GM12878 (cell line): ENCODE data around the gene SYTL4. TPM values are rescaled to one million over a fixed set of nuclear protein-coding genes. Genes with fewer than 3 reads are reported as not detected.
A peak's percentile ranks its signal among the peaks of the same experiment; 100 is the strongest.

Experiments used
- E4F1 ChIP-seq: fragments of 450-650 bp; IDR thresholded peaks from 2 replicates; pipeline ENCODE4 v1.6.1; 2018; ENCODE audit warnings: borderline replicate concordance, mild to moderate bottlenecking; ENCODE audit not compliant: partially characterized antibody
- FOS ChIP-seq: IDR thresholded peaks from 3 replicates; pipeline ENCODE4 v1.6.1; 2011; ENCODE audit warnings: borderline replicate concordance; ENCODE audit not compliant: insufficient read length; ENCODE audit errors: extremely low read depth
- NBN ChIP-seq: fragments of 450-650 bp; IDR thresholded peaks from 2 replicates; pipeline ENCODE4 v1.6.1; 2016
- PBX3 ChIP-seq: IDR thresholded peaks from 2 replicates; pipeline ENCODE4 v1.6.1; 2011; ENCODE audit warnings: mild to moderate bottlenecking, low read depth, low read length, moderate library complexity; ENCODE audit not compliant: insufficient replicate concordance
- PKNOX1 ChIP-seq: fragments of 450-650 bp; IDR thresholded peaks from 2 replicates; pipeline ENCODE4 v1.6.1; 2016; ENCODE audit warnings: mild to moderate bottlenecking
- RCOR1 ChIP-seq: conservative IDR thresholded peaks from 2 replicates; pipeline ENCODE4 v1.6.1; 2012; ENCODE audit warnings: low read depth, low read length, improper control_type of control experiment
- SP1 ChIP-seq: IDR thresholded peaks from one replicate; pipeline ENCODE4 v1.6.1; 2011; ENCODE audit warnings: low read depth, low read length
- USF2 ChIP-seq: IDR thresholded peaks from 2 replicates; pipeline ENCODE4 v1.6.1; 2011; ENCODE audit warnings: low read depth, low read length, improper control_type of control experiment, borderline replicate concordance
- YY1 ChIP-seq: IDR thresholded peaks from 2 replicates; pipeline ENCODE4 v1.6.1; 2011; ENCODE audit warnings: low read depth, mild to moderate bottlenecking, low read length
- polyA plus RNA-seq, 11 experiments: library from polyadenylated mRNA; depleted of rRNA in 4 of 11; unstranded in 6 of 11; stranded (reverse) in 5 of 11; fragments of >200 nt; fragmentation: Nextera tagmentation in 4 of 11; fragmentation: Illumina TruSeq in 1 of 11; extraction: Ambion mirVana in 4 of 11; extraction: Trizol in 1 of 11; gene quantifications; 1 replicate in 1 of 11; 2 replicates in 10 of 11; pipeline versions ENCODE4 v1.2.1 to v1.2.3, GENCODE V29; 2011 to 2016; ENCODE audit warnings: inconsistent platforms in 2 of 11, missing spikeins in 2 of 11, low read depth in 1 of 11
- total RNA-seq, 4 experiments: library from RNA; depleted of rRNA in 3 of 4; stranded (reverse); fragments of >200 nt in 3 of 4; fragmentation: Illumina TruSeq in 1 of 4; extraction: Trizol in 1 of 4; gene quantifications; 2 replicates each; pipeline versions ENCODE4 v1.2.1 to v1.2.3, GENCODE V29; 2013 to 2021
- TF ChIP-seq, protein P1 (sequence below): IDR thresholded peaks from 2 replicates; pipeline ENCODE4 v1.6.1; 2011; ENCODE audit warnings: low read depth, mild to moderate bottlenecking, low read length, moderate library complexity, borderline replicate concordance; ENCODE audit errors: extremely low read depth
- TF ChIP-seq, protein P2 (sequence below): IDR thresholded peaks from 2 replicates; pipeline ENCODE4 v1.6.1; 2012; ENCODE audit warnings: improper control_type of control experiment, low read depth, low read length; ENCODE audit not compliant: insufficient replicate concordance
- TF ChIP-seq, protein P3 (sequence below): fragments of 150-350 bp; IDR thresholded peaks from 2 replicates; pipeline ENCODE4 v1.6.1; 2016; ENCODE audit warnings: low read depth, low read length

Gene SYTL4
- total and polyA plus RNA-seq, 10 of the 15 experiments (the other 5 are each of a cell fraction or from before 2014, with no cell fraction given): 0.07 to 0.74 (median 0.19) TPM; not detected in 2

DNA sequence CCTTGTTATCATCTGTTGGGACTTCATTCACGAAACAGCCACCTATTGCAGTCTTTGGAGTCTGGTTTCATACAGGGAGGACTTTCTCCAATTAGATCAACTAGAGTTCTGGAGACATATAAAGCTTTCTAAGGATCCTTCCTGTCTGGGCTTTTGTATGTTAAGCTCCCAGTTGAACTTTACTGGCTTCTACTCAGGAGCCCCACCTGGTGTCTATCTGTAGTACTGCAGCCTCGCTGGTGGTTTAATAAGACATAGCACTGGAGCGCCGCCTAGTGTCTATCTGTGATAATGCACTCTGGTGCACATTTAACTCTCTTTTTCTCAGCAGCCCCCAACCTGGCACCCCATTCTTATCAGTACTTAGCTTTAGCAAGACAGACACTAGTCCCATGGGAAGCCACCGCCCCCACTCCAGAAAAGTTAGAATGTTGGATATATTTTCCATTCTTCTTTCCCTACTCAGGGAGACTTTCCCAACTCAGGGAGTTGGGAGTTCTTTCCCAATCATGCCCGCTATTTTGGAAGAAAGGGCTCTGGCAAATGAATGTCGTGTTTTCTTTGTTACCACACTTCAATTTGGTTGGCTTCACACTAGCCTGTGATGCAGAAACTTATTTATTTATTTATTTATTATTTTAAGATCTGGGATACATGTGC lies 36.9 kb upstream of the SYTL4 start (continued):
- TF ChIP-seq E4F1: no peak
- no peak for TF ChIP-seq FOS
- no peak for TF ChIP-seq PBX3
- TF ChIP-seq, protein P1, sequence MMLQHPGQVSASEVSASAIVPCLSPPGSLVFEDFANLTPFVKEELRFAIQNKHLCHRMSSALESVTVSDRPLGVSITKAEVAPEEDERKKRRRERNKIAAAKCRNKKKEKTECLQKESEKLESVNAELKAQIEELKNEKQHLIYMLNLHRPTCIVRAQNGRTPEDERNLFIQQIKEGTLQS: peak; percentile 64; the same call in 1 of the 2 replicates
- TF ChIP-seq RCOR1: no peak
- TF ChIP-seq PKNOX1: no peak
- TF ChIP-seq NBN: no peak
- no peak for TF ChIP-seq SP1
- peak; percentile 79 for TF ChIP-seq YY1
- no peak for TF ChIP-seq USF2
- TF ChIP-seq, protein P2, sequence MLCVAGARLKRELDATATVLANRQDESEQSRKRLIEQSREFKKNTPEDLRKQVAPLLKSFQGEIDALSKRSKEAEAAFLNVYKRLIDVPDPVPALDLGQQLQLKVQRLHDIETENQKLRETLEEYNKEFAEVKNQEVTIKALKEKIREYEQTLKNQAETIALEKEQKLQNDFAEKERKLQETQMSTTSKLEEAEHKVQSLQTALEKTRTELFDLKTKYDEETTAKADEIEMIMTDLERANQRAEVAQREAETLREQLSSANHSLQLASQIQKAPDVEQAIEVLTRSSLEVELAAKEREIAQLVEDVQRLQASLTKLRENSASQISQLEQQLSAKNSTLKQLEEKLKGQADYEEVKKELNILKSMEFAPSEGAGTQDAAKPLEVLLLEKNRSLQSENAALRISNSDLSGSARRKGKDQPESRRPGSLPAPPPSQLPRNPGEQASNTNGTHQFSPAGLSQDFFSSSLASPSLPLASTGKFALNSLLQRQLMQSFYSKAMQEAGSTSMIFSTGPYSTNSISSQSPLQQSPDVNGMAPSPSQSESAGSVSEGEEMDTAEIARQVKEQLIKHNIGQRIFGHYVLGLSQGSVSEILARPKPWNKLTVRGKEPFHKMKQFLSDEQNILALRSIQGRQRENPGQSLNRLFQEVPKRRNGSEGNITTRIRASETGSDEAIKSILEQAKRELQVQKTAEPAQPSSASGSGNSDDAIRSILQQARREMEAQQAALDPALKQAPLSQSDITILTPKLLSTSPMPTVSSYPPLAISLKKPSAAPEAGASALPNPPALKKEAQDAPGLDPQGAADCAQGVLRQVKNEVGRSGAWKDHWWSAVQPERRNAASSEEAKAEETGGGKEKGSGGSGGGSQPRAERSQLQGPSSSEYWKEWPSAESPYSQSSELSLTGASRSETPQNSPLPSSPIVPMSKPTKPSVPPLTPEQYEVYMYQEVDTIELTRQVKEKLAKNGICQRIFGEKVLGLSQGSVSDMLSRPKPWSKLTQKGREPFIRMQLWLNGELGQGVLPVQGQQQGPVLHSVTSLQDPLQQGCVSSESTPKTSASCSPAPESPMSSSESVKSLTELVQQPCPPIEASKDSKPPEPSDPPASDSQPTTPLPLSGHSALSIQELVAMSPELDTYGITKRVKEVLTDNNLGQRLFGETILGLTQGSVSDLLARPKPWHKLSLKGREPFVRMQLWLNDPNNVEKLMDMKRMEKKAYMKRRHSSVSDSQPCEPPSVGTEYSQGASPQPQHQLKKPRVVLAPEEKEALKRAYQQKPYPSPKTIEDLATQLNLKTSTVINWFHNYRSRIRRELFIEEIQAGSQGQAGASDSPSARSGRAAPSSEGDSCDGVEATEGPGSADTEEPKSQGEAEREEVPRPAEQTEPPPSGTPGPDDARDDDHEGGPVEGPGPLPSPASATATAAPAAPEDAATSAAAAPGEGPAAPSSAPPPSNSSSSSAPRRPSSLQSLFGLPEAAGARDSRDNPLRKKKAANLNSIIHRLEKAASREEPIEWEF: no peak
- TF ChIP-seq, protein P3, sequence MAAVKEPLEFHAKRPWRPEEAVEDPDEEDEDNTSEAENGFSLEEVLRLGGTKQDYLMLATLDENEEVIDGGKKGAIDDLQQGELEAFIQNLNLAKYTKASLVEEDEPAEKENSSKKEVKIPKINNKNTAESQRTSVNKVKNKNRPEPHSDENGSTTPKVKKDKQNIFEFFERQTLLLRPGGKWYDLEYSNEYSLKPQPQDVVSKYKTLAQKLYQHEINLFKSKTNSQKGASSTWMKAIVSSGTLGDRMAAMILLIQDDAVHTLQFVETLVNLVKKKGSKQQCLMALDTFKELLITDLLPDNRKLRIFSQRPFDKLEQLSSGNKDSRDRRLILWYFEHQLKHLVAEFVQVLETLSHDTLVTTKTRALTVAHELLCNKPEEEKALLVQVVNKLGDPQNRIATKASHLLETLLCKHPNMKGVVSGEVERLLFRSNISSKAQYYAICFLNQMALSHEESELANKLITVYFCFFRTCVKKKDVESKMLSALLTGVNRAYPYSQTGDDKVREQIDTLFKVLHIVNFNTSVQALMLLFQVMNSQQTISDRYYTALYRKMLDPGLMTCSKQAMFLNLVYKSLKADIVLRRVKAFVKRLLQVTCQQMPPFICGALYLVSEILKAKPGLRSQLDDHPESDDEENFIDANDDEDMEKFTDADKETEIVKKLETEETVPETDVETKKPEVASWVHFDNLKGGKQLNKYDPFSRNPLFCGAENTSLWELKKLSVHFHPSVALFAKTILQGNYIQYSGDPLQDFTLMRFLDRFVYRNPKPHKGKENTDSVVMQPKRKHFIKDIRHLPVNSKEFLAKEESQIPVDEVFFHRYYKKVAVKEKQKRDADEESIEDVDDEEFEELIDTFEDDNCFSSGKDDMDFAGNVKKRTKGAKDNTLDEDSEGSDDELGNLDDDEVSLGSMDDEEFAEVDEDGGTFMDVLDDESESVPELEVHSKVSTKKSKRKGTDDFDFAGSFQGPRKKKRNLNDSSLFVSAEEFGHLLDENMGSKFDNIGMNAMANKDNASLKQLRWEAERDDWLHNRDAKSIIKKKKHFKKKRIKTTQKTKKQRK: peak; percentile 15; the same call in 1 of the 2 replicates
